Vagina (tissue), 2 donors: Measurements from ENCODE around the gene MALRD1. TPM values are rescaled to one million over a fixed set of nuclear protein-coding genes. Genes with fewer than 3 reads are reported as not detected.

ENCODE experiments used
- DNase-seq, 2 donors: peaks; one replicate each; pipeline ENCODE4 v3.0.0-alpha.2; 2017; ENCODE audit errors: extremely low spot score in 2 of 2
- H3K27ac ChIP-seq: fragments of 200-600 bp; sonication (generic); one replicate; pipeline ENCODE4 v1.5.1; 2019
- H3K27me3 ChIP-seq: fragments of 200-600 bp; sonication (generic); one replicate; pipeline ENCODE4 v1.5.1; 2019
- H3K36me3 ChIP-seq, 2 donors: fragments of 200-600 bp; sonication (generic); one replicate each; pipeline ENCODE4 v1.5.1; 2017 to 2019
- H3K4me1 ChIP-seq: fragments of 200-600 bp; sonication (generic); one replicate; pipeline ENCODE4 v1.5.1; 2019
- H3K4me3 ChIP-seq, 2 donors: fragments of 200-600 bp; sonication (generic); 1 replicate in 1 of 2; 2 replicates in 1 of 2; pipeline ENCODE4 v1.5.1; 2016 to 2019
- H3K9me3 ChIP-seq: fragments of 200-600 bp; sonication (generic); one replicate; pipeline ENCODE4 v1.5.1; 2019
- CTCF ChIP-seq, 3 experiments: fragments of 450-650 bp in 2 of 3; fragments of 200-600 bp in 1 of 3; sonication (generic) in 1 of 3; IDR thresholded peaks; one replicate each; pipeline ENCODE4 v1.5.1; 2017 to 2019; ENCODE audit warnings: antibody characterized with exemption in 3 of 3, mild to moderate bottlenecking in 2 of 3, moderate library complexity in 2 of 3
- POLR2A ChIP-seq, 2 donors: fragments of 450-650 bp; IDR thresholded peaks; one replicate each; pipeline ENCODE4 v1.6.1; 2017; ENCODE audit warnings: antibody characterized with exemption in 2 of 2, mild to moderate bottlenecking in 2 of 2, moderate library complexity in 2 of 2
- POLR2AphosphoS5 ChIP-seq, 2 donors: sonication (generic); formaldehyde crosslinking; IDR thresholded peaks; one replicate each; pipeline ENCODE4 v1.9.0; 2017; ENCODE audit warnings: antibody characterized with exemption in 2 of 2, mild to moderate bottlenecking in 2 of 2, low read depth in 1 of 2; ENCODE audit not compliant: insufficient read depth in 1 of 2
- intact Hi-C: fragments of 100-400 bp; cut with DNase I; formaldehyde crosslinking; loops from one replicate; pipeline ENCODE4 v1.15.1; 2023
- total RNA-seq: library from RNA; depleted of rRNA; stranded (reverse); fragments of >200 nt; gene quantifications from one replicate; pipeline ENCODE4 v1.2.3, GENCODE V29; 2016

Gene MALRD1
- total RNA-seq, 1 donor from 2014 or later, result 2.0 TPM

- Histone ChIP-seq H3K4me1 (no peaks in the 10 kb centered on the region), H3K36me3 (no peaks in the 10 kb centered on the region), H3K27ac (no peak overlapping the region), H3K27me3 (no peaks in the 10 kb centered on the region), H3K9me3 (no peaks in the 10 kb centered on the region), H3K4me3 (no peak overlapping the region)
- intact Hi-C loops, result no loop called here
- no peak for DNase-seq
- TF ChIP-seq CTCF (IDR thresholded peaks at IDR 0.05) (no peak), POLR2A (IDR thresholded peaks at IDR 0.05) (no peak), POLR2AphosphoS5 (IDR thresholded peaks at IDR 0.05; ENCODE audit: insufficient read depth in 1 of 2, low read depth in 1 of 2) (no peak)
Observed at GRCh38 chr10:19653931-19654330, 605.3 kb downstream of the MALRD1 start.

GRCh38 chr10:19654576-19654975, 606.0 kb downstream of the MALRD1 start:
- H3K4me1 ChIP-seq, result no peaks in the 10 kb centered on the region
- intact Hi-C loops, result no loop called here
- TF ChIP-seq POLR2A (IDR thresholded peaks at IDR 0.05), result no peak
- TF ChIP-seq POLR2AphosphoS5 (IDR thresholded peaks at IDR 0.05; ENCODE audit: insufficient read depth in 1 of 2, low read depth in 1 of 2), result no peak
- no peak for TF ChIP-seq CTCF (IDR thresholded peaks at IDR 0.05)
- H3K36me3 ChIP-seq, result no peaks in the 10 kb centered on the region
- H3K9me3 ChIP-seq, result no peaks in the 10 kb centered on the region
- H3K27me3 ChIP-seq, result no peaks in the 10 kb centered on the region
- no peak for DNase-seq
- no peak overlapping the region for H3K4me3 ChIP-seq
- H3K27ac ChIP-seq, result no peak overlapping the region

- no peaks in the 10 kb centered on the region for H3K4me1 ChIP-seq
- H3K27ac ChIP-seq, result no peak overlapping the region
- H3K9me3 ChIP-seq, result no peaks in the 10 kb centered on the region
- no peaks in the 10 kb centered on the region for H3K36me3 ChIP-seq
- TF ChIP-seq POLR2A (IDR thresholded peaks at IDR 0.05), result no peak
- TF ChIP-seq POLR2AphosphoS5 (IDR thresholded peaks at IDR 0.05; ENCODE audit: insufficient read depth in 1 of 2, low read depth in 1 of 2), result no peak
- no peak for TF ChIP-seq CTCF (IDR thresholded peaks at IDR 0.05)
- intact Hi-C loops, result no loop called here
- H3K27me3 ChIP-seq, result no peaks in the 10 kb centered on the region
- no peak overlapping the region for H3K4me3 ChIP-seq
- DNase-seq, result no peak
Observed at GRCh38 chr10:19656420-19657042, 607.9 kb downstream of the MALRD1 start.

- TF ChIP-seq CTCF (IDR thresholded peaks at IDR 0.05) (no peak), POLR2A (IDR thresholded peaks at IDR 0.05) (no peak), POLR2AphosphoS5 (IDR thresholded peaks at IDR 0.05; ENCODE audit: insufficient read depth in 1 of 2, low read depth in 1 of 2) (no peak)
- no peak overlapping the region for H3K27ac ChIP-seq
- no peaks in the 10 kb centered on the region for H3K36me3 ChIP-seq
- no peaks in the 10 kb centered on the region for H3K4me1 ChIP-seq
- intact Hi-C loops, result no loop called here
- DNase-seq, result no peak
- no peak overlapping the region for H3K4me3 ChIP-seq
- H3K9me3 ChIP-seq, result no peaks in the 10 kb centered on the region
- no peaks in the 10 kb centered on the region for H3K27me3 ChIP-seq
Observed at GRCh38 chr10:19658131-19658530, 609.5 kb downstream of the MALRD1 start.

DNA sequence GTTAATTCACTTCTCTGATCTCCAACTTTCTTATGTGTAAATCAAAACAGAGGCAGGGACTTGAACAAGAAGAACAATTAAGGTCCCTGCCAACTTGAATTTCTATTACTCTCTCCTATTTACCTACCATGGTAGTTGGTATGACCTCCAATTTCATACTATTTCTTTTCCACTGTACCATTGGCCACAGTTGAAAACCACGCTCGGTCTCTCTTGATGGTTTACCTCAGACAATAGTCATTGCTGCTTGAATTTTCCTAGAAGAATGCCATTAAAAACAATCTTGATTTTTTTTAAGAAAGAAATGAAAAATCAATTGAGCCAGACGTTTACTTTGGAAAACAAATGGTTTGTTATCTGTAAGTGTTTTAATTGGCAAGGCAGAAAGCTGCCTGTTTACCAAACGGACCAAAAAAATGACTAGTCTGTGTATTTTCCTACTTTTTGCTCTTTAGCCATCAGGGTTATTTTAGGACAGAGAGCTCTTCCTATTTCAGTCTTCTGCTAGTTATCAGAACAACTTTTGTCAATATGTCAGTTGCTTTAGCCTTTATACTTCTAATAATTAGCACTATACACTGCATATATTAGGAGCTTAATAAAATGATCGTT, 610.1 kb downstream of the MALRD1 start:
- intact Hi-C loops, result no loop called here

More for the DNA sequence above, 610.1 kb downstream of the MALRD1 start:
- Histone ChIP-seq H3K4me3 (no peak overlapping the region), H3K36me3 (no peaks in the 10 kb centered on the region), H3K9me3 (no peaks in the 10 kb centered on the region), H3K27me3 (no peaks in the 10 kb centered on the region), H3K27ac (no peak overlapping the region), H3K4me1 (no peaks in the 10 kb centered on the region)
- no peak for DNase-seq
- TF ChIP-seq POLR2AphosphoS5 (IDR thresholded peaks at IDR 0.05; ENCODE audit: insufficient read depth in 1 of 2, low read depth in 1 of 2), result no peak
